ENCODE results near the gene COL9A1. TPM values are rescaled to one million over a fixed set of nuclear protein-coding genes. Genes with fewer than 3 reads are reported as not detected.

The COL9A1 gene
- total and polyA plus RNA-seq, 2 experiments from 2014 or later, result 1.6 to 2.3 TPM

DNA sequence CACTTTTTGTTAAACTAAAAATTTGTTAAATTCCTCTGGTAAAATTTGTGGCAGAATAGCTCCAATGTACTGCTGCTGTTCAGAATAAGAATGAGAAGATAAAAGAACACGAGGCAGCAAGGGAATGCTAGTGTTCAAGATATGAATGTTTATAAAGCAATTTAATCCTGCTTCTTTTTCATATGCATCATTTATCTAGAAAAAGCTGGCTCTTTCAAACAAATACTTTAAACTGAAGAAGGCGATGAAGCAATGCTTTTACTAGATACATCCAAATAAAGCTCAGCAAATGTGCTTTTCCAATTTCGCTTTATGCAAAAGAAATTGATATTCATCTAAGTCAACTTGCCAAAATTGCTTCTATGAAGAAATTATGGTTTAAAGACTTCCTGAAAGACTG lies 66.5 kb downstream of the COL9A1 start:
- H3K9me2 ChIP-seq (replicated peaks; ENCODE audit: insufficient read depth), result no peaks in the 10 kb centered on the region
- no peak overlapping the region for H3K4me3 ChIP-seq
- no peaks in the 10 kb centered on the region for H3K36me3 ChIP-seq (replicated peaks; ENCODE audit: insufficient read depth, low read depth)
- H3K27ac ChIP-seq, result no peak overlapping the region
- H3K27me3 ChIP-seq, result no peaks in the 10 kb centered on the region
- H2AFZ ChIP-seq, result no peak overlapping the region
- H3K4me1 ChIP-seq (ENCODE audit: insufficient read depth), result no peaks in the 10 kb centered on the region
- H3K9me3 ChIP-seq (ENCODE audit: low read depth), result no peaks in the 10 kb centered on the region
- 73% methylated on average over 3 of the region's 3 CpGs for WGBS (ENCODE audit: low lambda C conversion rate, missing lambda C conversion rate)
- no peaks in the 10 kb centered on the region for H3K79me2 ChIP-seq
- TF ChIP-seq EZH2 (IDR thresholded peaks at IDR 0.05; ENCODE audit: borderline replicate concordance), result no peak
- no peak for TF ChIP-seq CTCF (IDR thresholded peaks at IDR 0.05; ENCODE audit: poor library complexity)
- no peak for TF ChIP-seq EZH2phosphoT487 (IDR thresholded peaks at IDR 0.05; ENCODE audit: low read depth, severe bottlenecking, unreplicated experiment)
- no peaks in the 10 kb centered on the region for H4K20me1 ChIP-seq (ENCODE audit: insufficient read depth, poor library complexity, severe bottlenecking)
- no peak overlapping the region for H3K4me2 ChIP-seq
- no peak for DNase-seq (ENCODE audit: low spot score)

DNA sequence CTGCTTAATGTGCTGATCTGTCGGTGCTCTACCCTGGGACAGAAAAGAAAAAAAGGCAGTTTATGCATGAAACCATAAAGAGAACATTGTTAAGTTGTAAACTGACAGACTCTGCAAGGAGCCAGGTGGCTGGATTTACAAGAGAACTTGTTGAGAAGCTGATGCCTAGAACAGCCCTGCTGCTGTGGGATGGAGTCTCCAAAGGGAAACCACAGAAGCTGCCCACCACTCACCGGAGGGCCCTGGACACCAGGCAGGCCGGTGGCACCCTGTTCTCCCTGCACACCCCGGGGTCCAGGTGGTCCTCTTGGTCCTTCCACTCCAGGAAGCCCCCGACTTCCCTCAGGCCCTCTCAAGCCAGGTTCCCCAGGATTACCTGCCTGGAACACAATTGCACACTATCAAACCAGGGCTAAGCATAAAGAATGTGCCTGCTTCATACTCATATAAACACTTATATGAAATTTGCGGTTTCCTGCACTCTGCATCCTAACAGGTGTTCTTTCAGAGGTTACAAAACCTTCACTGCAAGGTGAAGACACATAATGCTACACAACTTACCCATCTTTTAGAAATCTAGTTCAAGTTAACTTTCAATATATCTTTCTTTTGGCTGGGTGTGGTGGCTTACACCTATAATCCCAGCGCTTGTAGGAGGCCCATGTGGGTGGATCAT lies 68.2 kb downstream of the COL9A1 start:
- H3K27ac ChIP-seq, result no peak overlapping the region
- no peaks in the 10 kb centered on the region for H3K9me3 ChIP-seq (ENCODE audit: low read depth)
- H4K20me1 ChIP-seq (ENCODE audit: insufficient read depth, poor library complexity, severe bottlenecking), result no peaks in the 10 kb centered on the region
- no peaks in the 10 kb centered on the region for H3K27me3 ChIP-seq
- H3K9me2 ChIP-seq (replicated peaks; ENCODE audit: insufficient read depth), result no peaks in the 10 kb centered on the region
- H3K4me3 ChIP-seq, result no peak overlapping the region
- no peaks in the 10 kb centered on the region for H3K79me2 ChIP-seq
- H2AFZ ChIP-seq, result no peak overlapping the region
- H3K36me3 ChIP-seq (replicated peaks; ENCODE audit: insufficient read depth, low read depth), result no peaks in the 10 kb centered on the region
- WGBS (ENCODE audit: low lambda C conversion rate, missing lambda C conversion rate), result 82% methylated on average over 7 of the region's 7 CpGs
- no peak for TF ChIP-seq EZH2 (IDR thresholded peaks at IDR 0.05; ENCODE audit: borderline replicate concordance)
- no peak for DNase-seq (ENCODE audit: low spot score)
- H3K4me2 ChIP-seq, result no peak overlapping the region
- H3K4me1 ChIP-seq (ENCODE audit: insufficient read depth), result no peaks in the 10 kb centered on the region

DNA sequence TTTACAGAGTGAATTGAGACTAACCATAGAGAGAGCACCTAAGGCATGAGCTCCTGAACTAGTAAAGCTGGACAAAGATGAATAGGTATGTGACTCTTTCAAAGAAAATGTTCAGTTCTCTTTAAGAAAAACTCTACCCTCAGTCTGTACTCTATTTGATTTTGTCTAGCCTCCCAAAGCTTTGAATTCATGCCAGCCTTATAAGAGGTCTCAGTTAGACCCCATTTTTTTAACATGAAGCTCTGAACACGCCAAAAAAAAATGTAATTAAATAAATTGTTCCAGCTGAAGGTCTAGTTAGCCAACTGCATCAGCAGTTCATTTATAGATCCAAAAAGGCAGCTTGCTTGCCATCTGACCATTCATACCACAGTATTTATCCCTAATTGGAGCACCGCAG lies 71.6 kb downstream of the COL9A1 start:
- Histone ChIP-seq H3K27ac (no peak overlapping the region), H3K9me2 (replicated peaks; ENCODE audit: insufficient read depth) (no peaks in the 10 kb centered on the region), H4K20me1 (ENCODE audit: insufficient read depth, poor library complexity, severe bottlenecking) (no peaks in the 10 kb centered on the region), H2AFZ (no peak overlapping the region), H3K79me2 (no peaks in the 10 kb centered on the region), H3K36me3 (replicated peaks; ENCODE audit: insufficient read depth, low read depth) (no peaks in the 10 kb centered on the region), H3K4me1 (ENCODE audit: insufficient read depth) (no peaks in the 10 kb centered on the region), H3K27me3 (no peaks in the 10 kb centered on the region), H3K9me3 (ENCODE audit: low read depth) (no peaks in the 10 kb centered on the region), H3K4me2 (no peak overlapping the region), H3K4me3 (no peak overlapping the region)
- no peak for DNase-seq (ENCODE audit: low spot score)
- TF ChIP-seq EZH2phosphoT487 (IDR thresholded peaks at IDR 0.05; ENCODE audit: low read depth, severe bottlenecking, unreplicated experiment), result no peak
- no peak for TF ChIP-seq CTCF (IDR thresholded peaks at IDR 0.05; ENCODE audit: poor library complexity)
- no peak for TF ChIP-seq EZH2 (IDR thresholded peaks at IDR 0.05; ENCODE audit: borderline replicate concordance)
- WGBS (ENCODE audit: low lambda C conversion rate, missing lambda C conversion rate), result 83% methylated on average over 2 of the region's 2 CpGs

- Histone ChIP-seq H3K9me2 (replicated peaks; ENCODE audit: insufficient read depth) (no peaks in the 10 kb centered on the region), H3K4me2 (no peak overlapping the region), H3K27ac (no peak overlapping the region), H3K4me1 (ENCODE audit: insufficient read depth) (peaks cover 13% of the 10 kb centered on the region), H3K36me3 (replicated peaks; ENCODE audit: insufficient read depth, low read depth) (no peaks in the 10 kb centered on the region), H3K27me3 (no peaks in the 10 kb centered on the region), H3K79me2 (no peaks in the 10 kb centered on the region), H4K20me1 (ENCODE audit: insufficient read depth, poor library complexity, severe bottlenecking) (no peaks in the 10 kb centered on the region), H2AFZ (no peak overlapping the region), H3K4me3 (no peak overlapping the region), H3K9me3 (ENCODE audit: low read depth) (no peaks in the 10 kb centered on the region)
- no peak for TF ChIP-seq EZH2 (IDR thresholded peaks at IDR 0.05; ENCODE audit: borderline replicate concordance)
- TF ChIP-seq EZH2phosphoT487 (IDR thresholded peaks at IDR 0.05; ENCODE audit: low read depth, severe bottlenecking, unreplicated experiment), result no peak
- no peak for TF ChIP-seq CTCF (IDR thresholded peaks at IDR 0.05; ENCODE audit: poor library complexity)
- DNase-seq (ENCODE audit: low spot score), result no peak
- 83% methylated on average over 2 of the region's 2 CpGs for WGBS (ENCODE audit: low lambda C conversion rate, missing lambda C conversion rate)
These were observed 77.8 kb downstream of the COL9A1 start for GRCh38 chr6:70225055-70225454.

Data from hepatocyte (in vitro differentiated cells).